ENCODE measurements around the gene CRTC1.

DNA sequence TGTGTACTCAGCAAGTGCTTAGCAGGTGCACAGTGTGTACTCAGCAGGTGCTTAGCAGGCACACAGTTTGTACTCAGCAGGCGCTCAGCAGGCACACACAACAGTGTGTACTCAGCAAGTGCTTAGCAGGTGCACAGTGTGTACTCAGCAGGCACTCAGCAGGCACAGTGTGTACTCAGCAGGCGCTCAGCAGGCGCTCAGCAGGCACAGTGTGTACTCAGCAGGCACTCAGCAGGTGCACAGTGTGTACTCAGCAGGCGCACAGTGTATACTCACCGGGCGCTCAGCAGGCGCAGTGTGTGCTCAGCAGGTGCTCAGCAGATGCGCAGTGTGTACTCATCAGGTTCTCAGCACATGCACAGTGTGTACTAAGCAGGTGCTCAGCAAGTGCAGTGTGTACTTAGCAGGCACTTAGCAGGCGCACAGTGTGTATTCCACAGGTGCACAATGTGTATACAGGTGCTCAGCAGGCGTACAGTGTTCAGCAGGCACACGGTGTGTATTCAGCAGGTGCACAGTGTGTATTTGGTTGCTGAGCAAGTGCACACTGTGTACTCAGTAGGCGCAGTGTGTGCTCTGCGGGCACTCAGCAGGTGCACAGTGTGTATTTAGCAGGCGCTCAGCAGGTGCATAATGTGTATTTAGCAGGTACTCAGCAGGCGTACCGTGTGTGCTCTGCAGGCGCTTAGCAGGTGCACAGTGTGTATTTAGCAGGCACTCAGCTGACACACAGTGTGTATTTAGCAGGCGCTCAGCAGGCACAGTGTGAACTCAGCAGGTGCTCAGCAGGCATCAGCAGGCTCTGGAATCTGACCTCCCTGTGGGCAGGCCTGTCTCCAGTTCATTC lies 15.1 kb downstream of the CRTC1 start:
- TF ChIP-seq, protein P1, sequence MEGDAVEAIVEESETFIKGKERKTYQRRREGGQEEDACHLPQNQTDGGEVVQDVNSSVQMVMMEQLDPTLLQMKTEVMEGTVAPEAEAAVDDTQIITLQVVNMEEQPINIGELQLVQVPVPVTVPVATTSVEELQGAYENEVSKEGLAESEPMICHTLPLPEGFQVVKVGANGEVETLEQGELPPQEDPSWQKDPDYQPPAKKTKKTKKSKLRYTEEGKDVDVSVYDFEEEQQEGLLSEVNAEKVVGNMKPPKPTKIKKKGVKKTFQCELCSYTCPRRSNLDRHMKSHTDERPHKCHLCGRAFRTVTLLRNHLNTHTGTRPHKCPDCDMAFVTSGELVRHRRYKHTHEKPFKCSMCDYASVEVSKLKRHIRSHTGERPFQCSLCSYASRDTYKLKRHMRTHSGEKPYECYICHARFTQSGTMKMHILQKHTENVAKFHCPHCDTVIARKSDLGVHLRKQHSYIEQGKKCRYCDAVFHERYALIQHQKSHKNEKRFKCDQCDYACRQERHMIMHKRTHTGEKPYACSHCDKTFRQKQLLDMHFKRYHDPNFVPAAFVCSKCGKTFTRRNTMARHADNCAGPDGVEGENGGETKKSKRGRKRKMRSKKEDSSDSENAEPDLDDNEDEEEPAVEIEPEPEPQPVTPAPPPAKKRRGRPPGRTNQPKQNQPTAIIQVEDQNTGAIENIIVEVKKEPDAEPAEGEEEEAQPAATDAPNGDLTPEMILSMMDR (IDR thresholded peaks at IDR 0.05; ENCODE audit: insufficient read depth, low read length, poor library complexity, severe bottlenecking), result no peak
- no peak for TF ChIP-seq EZH2phosphoT487 (conservative IDR thresholded peaks at IDR 0.05; ENCODE audit: low read length)

All from SU-DHL-6 (cell line).